ENCODE data around the gene ACBD7.

ACBD7 gene

DNA sequence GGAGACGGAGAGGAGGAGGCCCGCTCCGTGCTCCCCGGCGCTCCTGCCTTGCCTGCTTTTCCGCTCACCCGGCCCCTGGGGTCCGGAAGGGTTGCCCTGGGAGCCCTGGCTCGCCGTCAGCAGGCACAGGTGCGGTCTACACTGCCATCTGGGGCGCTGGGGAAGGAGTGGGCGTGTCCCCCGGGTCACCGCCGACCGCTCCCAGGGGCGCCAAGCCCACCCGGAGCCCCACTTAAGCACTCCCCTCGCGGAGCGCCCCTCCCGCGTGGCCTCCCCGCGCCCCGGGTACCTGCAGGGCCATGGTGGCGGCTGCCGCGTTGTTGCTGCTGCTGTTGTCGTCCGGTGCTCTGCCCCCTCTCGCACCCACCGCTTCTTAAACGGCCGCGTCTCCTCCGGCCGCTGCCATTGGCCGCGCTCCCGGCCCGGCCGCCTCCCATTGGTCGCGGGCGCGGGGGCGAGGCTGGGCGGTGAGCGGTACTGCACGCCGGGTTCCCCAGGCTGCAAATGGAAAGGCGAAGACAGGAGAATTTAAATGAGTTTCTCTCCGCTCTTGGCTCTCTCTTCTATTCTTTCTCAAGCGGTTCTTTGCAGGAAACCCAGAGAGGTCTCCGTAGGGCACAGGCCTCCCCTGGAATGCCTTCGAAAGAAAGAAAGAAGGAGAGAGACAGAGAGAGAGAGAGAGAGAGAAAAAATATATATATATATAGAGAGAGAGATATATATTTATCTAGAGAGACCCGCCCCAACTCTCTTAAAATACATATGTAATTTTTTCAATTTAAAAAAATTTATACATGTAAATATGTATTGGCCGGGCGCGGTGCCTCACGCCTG lies at the start of gene ACBD7:
Gene ACBD7, minus strand, starts transcription at position 349 of the 834 bp plus-strand sequence. Its CDS starts 48 bp downstream, at position 301.
- Histone ChIP-seq H3K27me3 (ENCODE audit: control insufficient read depth in 2 of 2, insufficient read depth in 2 of 2, low read length in 2 of 2) (no peaks in the 10 kb centered on the region), H3K9ac (ENCODE audit: low read depth in 1 of 2, low read length in 2 of 2) (peak within 1 kb of the TSS in 1 of 2 donors; percentile 53), H3K27ac (ENCODE audit: low read depth in 2 of 2, low read length in 2 of 2) (no peak within 1 kb of the TSS), H3K4me1 (ENCODE audit: control insufficient read depth in 2 of 2, insufficient read depth in 2 of 2, low read length in 2 of 2) (peaks cover 6% of the 10 kb centered on the region in 2 donors), H3K36me3 (ENCODE audit: control insufficient read depth in 2 of 2, insufficient read depth in 2 of 2, low read length in 2 of 2) (no peaks in the 10 kb centered on the region), H3K9me3 (ENCODE audit: control insufficient read depth in 2 of 2, low read length in 2 of 2) (no peaks in the 10 kb centered on the region), H3K4me3 (ENCODE audit: low read length in 2 of 2) (peak within 1 kb of the TSS; percentile 65 to 71)

DNA sequence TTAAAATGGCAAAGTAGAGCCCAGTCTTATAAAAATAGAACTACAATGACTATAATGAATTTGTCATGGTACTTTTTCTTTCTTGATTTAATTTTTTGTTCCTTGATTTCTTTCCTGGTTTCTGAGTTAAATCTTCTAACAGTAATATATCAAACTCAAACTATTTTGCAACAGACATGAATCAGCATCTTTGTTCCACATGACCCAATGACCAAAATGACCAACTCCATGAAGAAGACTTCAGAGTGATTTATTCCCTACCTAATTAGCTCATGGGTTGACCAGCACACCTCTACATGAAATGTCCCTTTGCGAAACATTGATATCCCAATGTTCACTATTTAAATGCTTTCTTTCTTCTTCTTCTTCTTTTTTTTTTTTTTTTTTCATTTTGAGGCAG lies 49.1 kb upstream of the ACBD7 start:
- H3K36me3 ChIP-seq (ENCODE audit: control insufficient read depth in 2 of 2, insufficient read depth in 2 of 2, low read length in 2 of 2), result peaks cover 26 to 32% of the 10 kb centered on the region in 2 donors
- no peak overlapping the region for H3K27ac ChIP-seq (ENCODE audit: low read depth in 2 of 2, low read length in 2 of 2)
- no peak overlapping the region for H3K9ac ChIP-seq (ENCODE audit: low read depth in 1 of 2, low read length in 2 of 2)
- H3K9me3 ChIP-seq (ENCODE audit: control insufficient read depth in 2 of 2, low read length in 2 of 2), result no peaks in the 10 kb centered on the region
- peaks cover 0 to 2% of the 10 kb centered on the region in 2 donors for H3K4me1 ChIP-seq (ENCODE audit: control insufficient read depth in 2 of 2, insufficient read depth in 2 of 2, low read length in 2 of 2)
- H3K27me3 ChIP-seq (ENCODE audit: control insufficient read depth in 2 of 2, insufficient read depth in 2 of 2, low read length in 2 of 2), result no peaks in the 10 kb centered on the region
- no peak overlapping the region for H3K4me3 ChIP-seq (ENCODE audit: low read length in 2 of 2)

DNA sequence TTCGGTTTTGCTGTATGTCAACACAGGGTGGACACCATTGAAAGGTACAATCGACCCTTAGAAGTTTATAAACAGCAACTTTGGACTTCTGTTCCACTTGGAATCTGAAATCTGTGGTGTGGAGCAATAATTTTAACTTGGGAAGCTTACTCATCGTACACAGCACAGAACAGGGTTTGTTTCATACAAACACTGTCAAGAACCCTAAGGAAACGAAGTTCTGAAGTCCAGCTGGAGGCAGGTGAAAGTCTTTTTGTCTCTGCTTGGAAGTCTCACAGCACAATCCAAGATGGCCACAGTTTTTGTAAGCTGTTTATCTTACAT lies 48.4 kb upstream of the ACBD7 start:
- H3K9me3 ChIP-seq (ENCODE audit: control insufficient read depth in 2 of 2, low read length in 2 of 2), result no peaks in the 10 kb centered on the region
- H3K4me3 ChIP-seq (ENCODE audit: low read length in 2 of 2), result no peak overlapping the region
- H3K36me3 ChIP-seq (ENCODE audit: control insufficient read depth in 2 of 2, insufficient read depth in 2 of 2, low read length in 2 of 2), result peaks cover 27 to 33% of the 10 kb centered on the region in 2 donors
- H3K27me3 ChIP-seq (ENCODE audit: control insufficient read depth in 2 of 2, insufficient read depth in 2 of 2, low read length in 2 of 2), result no peaks in the 10 kb centered on the region
- peaks cover 0 to 2% of the 10 kb centered on the region in 2 donors for H3K4me1 ChIP-seq (ENCODE audit: control insufficient read depth in 2 of 2, insufficient read depth in 2 of 2, low read length in 2 of 2)
- no peak overlapping the region for H3K27ac ChIP-seq (ENCODE audit: low read depth in 2 of 2, low read length in 2 of 2)
- H3K9ac ChIP-seq (ENCODE audit: low read depth in 1 of 2, low read length in 2 of 2), result no peak overlapping the region

DNA sequence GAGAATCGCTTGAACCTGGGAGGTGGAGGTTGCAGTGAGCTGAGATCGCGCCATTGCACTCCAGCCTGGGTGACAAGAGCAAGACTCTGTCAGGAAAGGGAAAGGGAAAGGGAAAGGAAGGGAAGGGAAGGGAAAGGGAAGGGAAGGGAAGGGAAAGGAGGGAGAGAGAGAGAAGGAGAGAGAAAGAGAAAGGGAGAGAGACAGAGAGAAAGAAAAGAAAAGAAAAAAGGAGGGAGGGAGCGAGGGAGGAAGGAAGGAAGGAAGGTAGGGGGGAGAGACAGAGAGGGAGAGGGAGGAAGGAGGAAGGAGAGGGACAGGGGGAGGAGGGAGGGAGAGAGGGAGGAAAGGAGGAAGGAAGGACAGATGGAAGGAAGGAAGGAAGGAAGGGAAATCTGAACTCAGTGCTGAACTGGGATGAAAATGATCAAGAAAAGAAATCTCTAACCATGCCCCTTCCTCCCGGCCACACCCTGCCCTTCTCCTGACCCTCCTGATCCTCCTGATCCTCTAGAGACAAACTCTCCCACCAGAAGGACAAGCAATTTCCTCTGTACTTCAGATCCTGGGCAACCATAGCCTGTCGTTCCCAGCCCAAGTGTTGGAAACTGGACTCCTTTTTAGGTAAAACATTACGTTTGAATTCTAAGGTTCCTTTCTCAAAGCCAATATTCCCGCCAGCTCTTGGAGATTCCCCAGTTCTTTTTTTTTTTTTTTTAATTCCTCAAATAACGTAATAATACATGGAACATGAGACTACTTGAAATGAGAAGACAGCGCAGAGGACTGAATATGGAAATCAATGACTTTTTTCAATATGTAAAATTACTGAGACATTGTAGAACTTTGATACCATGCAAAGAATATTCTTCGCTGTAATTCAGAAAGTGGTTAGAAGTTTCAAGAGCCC lies 47.8 kb upstream of the ACBD7 start:
- H3K36me3 ChIP-seq (ENCODE audit: control insufficient read depth in 2 of 2, insufficient read depth in 2 of 2, low read length in 2 of 2), result peaks cover 27 to 36% of the 10 kb centered on the region in 2 donors
- no peak overlapping the region for H3K9ac ChIP-seq (ENCODE audit: low read depth in 1 of 2, low read length in 2 of 2)
- H3K4me3 ChIP-seq (ENCODE audit: low read length in 2 of 2), result no peak overlapping the region
- no peak overlapping the region for H3K27ac ChIP-seq (ENCODE audit: low read depth in 2 of 2, low read length in 2 of 2)
- no peaks in the 10 kb centered on the region for H3K27me3 ChIP-seq (ENCODE audit: control insufficient read depth in 2 of 2, insufficient read depth in 2 of 2, low read length in 2 of 2)
- H3K9me3 ChIP-seq (ENCODE audit: control insufficient read depth in 2 of 2, low read length in 2 of 2), result no peaks in the 10 kb centered on the region
- no peaks in the 10 kb centered on the region for H3K4me1 ChIP-seq (ENCODE audit: control insufficient read depth in 2 of 2, insufficient read depth in 2 of 2, low read length in 2 of 2)

DNA sequence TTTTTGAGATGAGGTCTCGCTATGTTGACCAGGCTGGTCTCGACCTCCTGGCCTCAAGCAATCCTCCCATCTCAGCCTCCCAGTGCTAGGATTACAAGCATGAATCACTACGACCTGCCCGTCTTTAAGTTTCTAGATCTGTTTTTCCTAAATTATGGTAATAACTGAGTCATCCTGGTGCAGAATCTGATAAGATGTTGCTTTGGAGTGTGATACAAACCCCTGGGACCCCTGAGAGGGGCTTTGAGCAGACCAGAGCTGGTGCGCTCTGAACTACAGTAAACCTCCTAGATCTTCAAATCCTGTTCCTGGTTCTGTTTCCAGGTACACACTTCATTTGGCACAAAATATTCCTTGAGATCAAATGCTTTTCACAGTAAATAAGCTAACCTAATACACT lies 42.8 kb upstream of the ACBD7 start:
- Histone ChIP-seq H3K9me3 (ENCODE audit: control insufficient read depth in 2 of 2, low read length in 2 of 2) (no peaks in the 10 kb centered on the region), H3K4me1 (ENCODE audit: control insufficient read depth in 2 of 2, insufficient read depth in 2 of 2, low read length in 2 of 2) (no peaks in the 10 kb centered on the region), H3K27me3 (ENCODE audit: control insufficient read depth in 2 of 2, insufficient read depth in 2 of 2, low read length in 2 of 2) (no peaks in the 10 kb centered on the region), H3K27ac (ENCODE audit: low read depth in 2 of 2, low read length in 2 of 2) (no peak overlapping the region), H3K36me3 (ENCODE audit: control insufficient read depth in 2 of 2, insufficient read depth in 2 of 2, low read length in 2 of 2) (peaks cover 33 to 35% of the 10 kb centered on the region in 2 donors), H3K9ac (ENCODE audit: low read depth in 1 of 2, low read length in 2 of 2) (no peak overlapping the region), H3K4me3 (ENCODE audit: low read length in 2 of 2) (no peak overlapping the region)

DNA sequence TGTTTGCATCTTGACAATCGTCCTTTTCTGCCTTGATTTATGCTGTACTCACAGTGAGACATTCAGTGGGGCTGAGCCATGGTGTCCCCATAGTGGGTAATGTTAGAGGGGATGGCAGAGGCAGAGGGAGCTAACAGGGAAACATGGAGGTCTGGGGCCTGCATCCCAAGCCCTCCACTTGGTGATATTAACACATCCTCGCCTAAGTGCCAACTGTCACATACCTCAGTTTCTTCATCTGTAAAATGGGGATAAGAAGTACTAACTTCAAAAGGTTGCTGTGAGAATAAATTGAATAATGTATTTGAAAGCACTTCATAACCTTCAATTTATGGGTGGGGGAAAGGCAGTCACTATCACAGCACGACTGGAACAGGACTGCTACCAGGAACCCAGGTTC lies 36.3 kb upstream of the ACBD7 start:
- Histone ChIP-seq H3K27me3 (ENCODE audit: control insufficient read depth in 2 of 2, insufficient read depth in 2 of 2, low read length in 2 of 2) (no peaks in the 10 kb centered on the region), H3K9ac (ENCODE audit: low read depth in 1 of 2, low read length in 2 of 2) (no peak overlapping the region), H3K9me3 (ENCODE audit: control insufficient read depth in 2 of 2, low read length in 2 of 2) (no peaks in the 10 kb centered on the region), H3K27ac (ENCODE audit: low read depth in 2 of 2, low read length in 2 of 2) (no peak overlapping the region), H3K36me3 (ENCODE audit: control insufficient read depth in 2 of 2, insufficient read depth in 2 of 2, low read length in 2 of 2) (peaks cover 18 to 21% of the 10 kb centered on the region in 2 donors), H3K4me1 (ENCODE audit: control insufficient read depth in 2 of 2, insufficient read depth in 2 of 2, low read length in 2 of 2) (no peaks in the 10 kb centered on the region), H3K4me3 (ENCODE audit: low read length in 2 of 2) (no peak overlapping the region)

DNA sequence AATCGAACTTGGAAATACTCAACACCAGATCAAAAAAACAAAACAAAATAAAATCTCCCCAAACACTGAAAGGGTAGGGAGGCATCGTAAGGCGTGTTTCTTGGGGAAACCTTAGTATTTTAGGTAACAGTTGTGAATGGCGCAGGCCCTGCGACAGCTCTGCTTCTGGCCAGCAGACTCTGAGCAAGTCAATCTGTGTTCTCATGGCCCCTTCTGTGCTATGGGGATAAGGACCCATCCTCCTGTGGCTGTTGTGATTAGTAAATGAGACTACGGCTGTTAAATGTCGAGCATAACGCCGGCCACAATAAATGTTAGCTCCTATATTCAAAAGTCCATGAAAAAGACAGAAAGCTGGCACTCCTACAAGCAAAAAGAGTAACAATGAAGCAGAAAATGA lies 35.6 kb upstream of the ACBD7 start:
- H3K27me3 ChIP-seq (ENCODE audit: control insufficient read depth in 2 of 2, insufficient read depth in 2 of 2, low read length in 2 of 2), result no peaks in the 10 kb centered on the region

DNA sequence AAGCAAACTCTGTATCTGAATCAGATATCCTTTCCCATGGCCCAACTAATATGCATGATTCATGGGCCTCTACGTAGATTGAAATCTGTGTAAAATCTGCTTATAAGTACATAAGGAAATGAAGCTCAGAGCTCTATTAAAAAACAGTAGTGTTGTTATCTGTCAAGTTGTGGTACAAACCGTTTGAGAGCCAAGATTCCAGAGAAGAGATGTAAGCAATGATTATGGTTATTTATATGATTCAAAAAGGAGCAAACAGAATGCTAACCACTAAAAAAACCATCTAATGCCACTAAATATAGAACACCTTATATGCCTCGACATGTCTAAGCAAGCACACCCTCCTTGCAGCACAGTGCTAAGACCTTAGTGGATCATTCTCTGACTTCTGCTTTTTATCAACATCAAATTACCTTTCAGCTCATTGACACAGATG lies 35.2 kb upstream of the ACBD7 start:
- Histone ChIP-seq H3K36me3 (ENCODE audit: control insufficient read depth in 2 of 2, insufficient read depth in 2 of 2, low read length in 2 of 2) (peaks cover 17 to 32% of the 10 kb centered on the region in 2 donors), H3K4me3 (ENCODE audit: low read length in 2 of 2) (no peak overlapping the region), H3K9me3 (ENCODE audit: control insufficient read depth in 2 of 2, low read length in 2 of 2) (no peaks in the 10 kb centered on the region), H3K4me1 (ENCODE audit: control insufficient read depth in 2 of 2, insufficient read depth in 2 of 2, low read length in 2 of 2) (no peaks in the 10 kb centered on the region), H3K27me3 (ENCODE audit: control insufficient read depth in 2 of 2, insufficient read depth in 2 of 2, low read length in 2 of 2) (no peaks in the 10 kb centered on the region), H3K9ac (ENCODE audit: low read depth in 1 of 2, low read length in 2 of 2) (no peak overlapping the region), H3K27ac (ENCODE audit: low read depth in 2 of 2, low read length in 2 of 2) (no peak overlapping the region)

More for the DNA sequence above, 35.6 kb upstream of the ACBD7 start:
- no peak overlapping the region for H3K9ac ChIP-seq (ENCODE audit: low read depth in 1 of 2, low read length in 2 of 2)
- H3K4me3 ChIP-seq (ENCODE audit: low read length in 2 of 2), result no peak overlapping the region
- H3K9me3 ChIP-seq (ENCODE audit: control insufficient read depth in 2 of 2, low read length in 2 of 2), result no peaks in the 10 kb centered on the region
- H3K36me3 ChIP-seq (ENCODE audit: control insufficient read depth in 2 of 2, insufficient read depth in 2 of 2, low read length in 2 of 2), result peaks cover 18 to 28% of the 10 kb centered on the region in 2 donors
- no peak overlapping the region for H3K27ac ChIP-seq (ENCODE audit: low read depth in 2 of 2, low read length in 2 of 2)
- no peaks in the 10 kb centered on the region for H3K4me1 ChIP-seq (ENCODE audit: control insufficient read depth in 2 of 2, insufficient read depth in 2 of 2, low read length in 2 of 2)

DNA sequence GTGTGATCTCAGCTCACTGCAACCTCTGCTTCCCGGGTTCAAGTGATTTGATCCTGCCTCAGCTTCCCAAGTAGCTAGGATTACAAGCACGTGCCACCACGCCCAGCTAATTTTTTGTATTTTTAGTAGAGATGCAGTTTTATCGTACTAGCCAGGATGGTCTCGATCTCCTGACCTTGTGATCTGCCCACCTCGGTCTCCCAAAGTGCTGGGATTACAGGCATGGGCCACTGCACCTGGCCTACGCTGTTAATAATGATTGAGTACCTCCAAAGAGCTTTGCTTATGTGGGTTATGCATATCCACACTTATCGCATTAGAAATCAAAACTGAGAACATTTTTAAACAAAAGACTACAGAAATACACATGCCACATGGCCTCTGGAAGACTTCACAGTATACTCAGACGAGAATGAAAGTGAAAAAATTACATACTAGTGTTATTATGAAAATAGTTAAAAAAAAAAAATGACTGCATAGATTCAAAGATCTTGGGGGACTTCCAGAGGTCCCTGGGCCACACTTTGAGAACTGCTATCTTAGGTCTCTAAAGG lies 34.0 kb upstream of the ACBD7 start:
- H3K4me1 ChIP-seq (ENCODE audit: control insufficient read depth in 2 of 2, insufficient read depth in 2 of 2, low read length in 2 of 2), result no peaks in the 10 kb centered on the region
- no peaks in the 10 kb centered on the region for H3K9me3 ChIP-seq (ENCODE audit: control insufficient read depth in 2 of 2, low read length in 2 of 2)
- no peaks in the 10 kb centered on the region for H3K27me3 ChIP-seq (ENCODE audit: control insufficient read depth in 2 of 2, insufficient read depth in 2 of 2, low read length in 2 of 2)
- no peak overlapping the region for H3K27ac ChIP-seq (ENCODE audit: low read depth in 2 of 2, low read length in 2 of 2)
- H3K9ac ChIP-seq (ENCODE audit: low read depth in 1 of 2, low read length in 2 of 2), result no peak overlapping the region
- H3K4me3 ChIP-seq (ENCODE audit: low read length in 2 of 2), result no peak overlapping the region
- H3K36me3 ChIP-seq (ENCODE audit: control insufficient read depth in 2 of 2, insufficient read depth in 2 of 2, low read length in 2 of 2), result peaks cover 14 to 34% of the 10 kb centered on the region in 2 donors

DNA sequence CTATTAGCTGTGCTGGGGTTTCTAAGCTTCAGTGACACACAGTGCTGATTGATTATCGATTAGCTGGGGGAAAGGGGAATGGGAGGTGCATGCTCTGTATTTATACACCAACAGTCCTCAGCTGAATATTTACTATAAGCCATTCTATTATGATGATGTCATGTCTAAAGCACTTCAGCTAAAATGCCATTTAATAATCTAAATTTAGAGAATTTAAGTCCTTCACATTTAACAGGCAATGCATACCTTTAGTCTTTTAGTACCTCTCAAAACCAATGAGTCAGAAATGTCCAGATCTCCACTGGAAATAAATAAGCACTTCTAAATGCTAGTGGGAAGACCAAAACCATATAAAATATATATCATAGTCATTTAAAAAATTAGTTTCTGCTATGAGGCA lies 33.1 kb upstream of the ACBD7 start:
- peaks cover 14 to 36% of the 10 kb centered on the region in 2 donors for H3K36me3 ChIP-seq (ENCODE audit: control insufficient read depth in 2 of 2, insufficient read depth in 2 of 2, low read length in 2 of 2)
- no peak overlapping the region for H3K4me3 ChIP-seq (ENCODE audit: low read length in 2 of 2)
- no peak overlapping the region for H3K9ac ChIP-seq (ENCODE audit: low read depth in 1 of 2, low read length in 2 of 2)
- H3K27ac ChIP-seq (ENCODE audit: low read depth in 2 of 2, low read length in 2 of 2), result no peak overlapping the region
- no peaks in the 10 kb centered on the region for H3K27me3 ChIP-seq (ENCODE audit: control insufficient read depth in 2 of 2, insufficient read depth in 2 of 2, low read length in 2 of 2)
- H3K9me3 ChIP-seq (ENCODE audit: control insufficient read depth in 2 of 2, low read length in 2 of 2), result no peaks in the 10 kb centered on the region
- H3K4me1 ChIP-seq (ENCODE audit: control insufficient read depth in 2 of 2, insufficient read depth in 2 of 2, low read length in 2 of 2), result no peaks in the 10 kb centered on the region

Measured in mucosa of rectum (tissue), 2 donors.